IPS-NIHi7 (cell line): ENCODE results near the gene STARD5.

Experiments
- DNase-seq: peaks from one replicate; pipeline ENCODE4 v3.0.0; 2012; ENCODE audit warnings: mixed read lengths; ENCODE audit errors: extremely low spot score

STARD5 gene

GRCh38 chr15:81274931-81275707 lies 48.8 kb downstream of the STARD5 start:
- peak; percentile 84 for DNase-seq

GRCh38 chr15:81274255-81274654 lies 49.7 kb downstream of the STARD5 start:
- DNase-seq, result no peak

GRCh38 chr15:81273855-81274254 lies 50.1 kb downstream of the STARD5 start:
- no peak for DNase-seq

DNA sequence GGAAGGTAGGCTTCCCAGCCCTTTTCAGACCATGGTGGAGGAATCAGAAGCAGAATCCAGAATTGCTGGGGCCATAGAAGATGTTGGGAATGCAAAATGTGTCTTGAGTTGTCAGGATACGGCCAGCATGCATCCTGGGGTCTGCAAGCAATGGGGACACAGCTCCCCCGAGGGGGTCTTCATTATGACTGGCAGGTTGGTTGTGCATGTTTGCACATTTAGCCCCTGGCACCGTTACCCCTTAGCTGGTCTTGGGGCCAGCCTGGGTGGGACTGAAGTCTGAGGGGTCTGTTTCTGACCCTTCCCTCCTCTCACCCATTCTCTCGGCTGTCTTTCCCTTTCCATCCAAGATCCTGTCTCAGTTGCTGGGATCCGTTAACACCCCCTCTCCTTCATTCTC lies 50.7 kb downstream of the STARD5 start:
- DNase-seq, result no peak

DNA sequence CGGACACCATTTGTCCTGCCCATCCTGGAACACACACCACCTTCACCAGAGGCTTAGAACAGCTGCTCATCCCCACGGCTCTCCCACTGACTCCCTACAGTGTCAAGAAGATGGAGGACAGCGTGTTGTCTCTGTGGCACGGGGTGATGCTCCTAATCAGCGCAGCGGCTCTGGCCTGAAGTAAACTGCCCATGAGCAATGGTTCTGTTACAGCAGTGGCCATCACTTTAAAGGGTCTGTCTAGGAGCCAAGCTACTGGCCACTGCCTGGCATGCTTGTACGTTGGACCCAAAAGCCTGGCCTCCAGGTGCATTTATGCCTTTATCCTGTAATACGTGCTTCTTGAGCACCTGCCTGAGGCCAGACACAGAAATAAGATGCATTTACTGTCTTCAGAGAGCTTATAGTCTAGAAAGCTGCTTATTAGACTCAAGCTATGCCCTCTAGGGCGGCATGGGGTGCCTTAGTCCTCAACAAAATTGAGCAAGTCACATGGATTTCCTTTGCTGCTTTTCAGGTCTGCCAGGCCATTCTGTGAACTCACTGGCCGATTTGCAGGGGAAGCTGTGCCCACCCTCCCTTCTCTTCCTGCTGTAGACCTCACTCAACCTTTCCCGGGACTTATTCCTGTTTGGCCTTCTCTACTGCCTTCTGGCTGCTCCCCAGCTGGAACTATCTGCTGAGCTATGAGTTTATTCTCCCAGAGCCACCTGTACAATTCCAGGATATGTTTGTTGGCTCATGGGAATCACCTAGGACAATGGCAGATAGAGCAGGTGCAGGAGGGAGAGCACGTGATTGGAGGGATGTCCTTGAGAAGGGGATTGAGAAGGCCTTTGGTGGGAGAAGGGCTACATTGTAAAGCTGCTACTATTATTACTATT lies 51.9 kb downstream of the STARD5 start:
- DNase-seq, result no peak

- no peak for DNase-seq
Observed at GRCh38 chr15:81270781-81271491, 53.0 kb downstream of the STARD5 start.

GRCh38 chr15:81270188-81270587 lies 53.8 kb downstream of the STARD5 start:
- DNase-seq, result no peak

DNA sequence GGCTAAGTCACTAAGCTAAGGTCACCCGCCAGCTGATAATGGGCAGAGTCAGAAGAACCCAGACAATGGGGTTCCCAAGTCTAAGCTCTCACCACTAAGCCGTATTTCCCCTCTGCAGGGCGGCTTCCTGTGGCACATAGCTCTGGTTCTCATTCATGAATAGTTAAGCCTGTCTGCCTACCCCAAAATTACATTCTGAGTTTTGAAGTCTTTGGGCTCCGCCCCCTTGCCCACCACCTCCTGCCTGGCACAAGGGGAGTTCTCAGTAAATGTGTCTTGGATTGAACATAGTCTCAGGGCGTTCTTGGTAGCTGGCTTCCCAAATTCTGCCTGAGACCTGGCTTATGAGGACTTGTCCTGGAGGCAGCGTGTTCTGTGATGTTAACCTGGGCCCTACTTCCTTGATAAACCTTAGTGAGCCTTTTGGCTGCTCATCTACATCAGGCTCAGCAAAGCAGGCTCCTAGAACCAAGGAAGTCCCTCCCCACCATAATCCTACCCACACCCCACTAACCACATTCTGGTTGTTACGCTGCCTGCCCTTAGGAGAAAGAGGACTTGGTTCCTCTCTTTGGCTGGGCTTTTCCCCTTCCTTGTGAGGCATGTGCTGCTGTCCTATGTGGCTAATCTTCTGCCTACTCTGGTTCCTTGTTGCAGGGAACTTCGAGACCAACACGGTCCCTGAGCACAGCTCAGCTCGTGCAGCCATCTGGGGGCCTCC lies 54.9 kb downstream of the STARD5 start:
- DNase-seq, result no peak

DNA sequence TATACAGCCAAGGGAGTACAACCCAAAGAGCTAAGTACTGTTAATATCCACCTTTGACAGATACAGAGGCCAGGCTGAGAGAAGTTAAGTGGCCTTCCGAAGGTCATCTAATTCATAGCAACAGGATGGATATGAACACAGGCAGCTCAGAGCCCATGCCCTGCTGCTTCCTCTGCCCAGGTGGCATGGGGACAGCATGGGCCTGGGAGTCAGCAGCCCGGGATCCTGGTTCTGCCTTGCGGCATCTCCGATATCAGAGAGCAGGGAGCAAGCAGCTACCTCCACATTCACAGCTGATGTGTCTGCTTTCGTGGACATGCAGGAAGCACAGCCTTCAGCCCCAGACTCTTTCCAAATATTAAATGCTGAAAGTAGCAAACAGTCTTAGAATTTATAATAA lies 55.6 kb downstream of the STARD5 start:
- no peak for DNase-seq

DNA sequence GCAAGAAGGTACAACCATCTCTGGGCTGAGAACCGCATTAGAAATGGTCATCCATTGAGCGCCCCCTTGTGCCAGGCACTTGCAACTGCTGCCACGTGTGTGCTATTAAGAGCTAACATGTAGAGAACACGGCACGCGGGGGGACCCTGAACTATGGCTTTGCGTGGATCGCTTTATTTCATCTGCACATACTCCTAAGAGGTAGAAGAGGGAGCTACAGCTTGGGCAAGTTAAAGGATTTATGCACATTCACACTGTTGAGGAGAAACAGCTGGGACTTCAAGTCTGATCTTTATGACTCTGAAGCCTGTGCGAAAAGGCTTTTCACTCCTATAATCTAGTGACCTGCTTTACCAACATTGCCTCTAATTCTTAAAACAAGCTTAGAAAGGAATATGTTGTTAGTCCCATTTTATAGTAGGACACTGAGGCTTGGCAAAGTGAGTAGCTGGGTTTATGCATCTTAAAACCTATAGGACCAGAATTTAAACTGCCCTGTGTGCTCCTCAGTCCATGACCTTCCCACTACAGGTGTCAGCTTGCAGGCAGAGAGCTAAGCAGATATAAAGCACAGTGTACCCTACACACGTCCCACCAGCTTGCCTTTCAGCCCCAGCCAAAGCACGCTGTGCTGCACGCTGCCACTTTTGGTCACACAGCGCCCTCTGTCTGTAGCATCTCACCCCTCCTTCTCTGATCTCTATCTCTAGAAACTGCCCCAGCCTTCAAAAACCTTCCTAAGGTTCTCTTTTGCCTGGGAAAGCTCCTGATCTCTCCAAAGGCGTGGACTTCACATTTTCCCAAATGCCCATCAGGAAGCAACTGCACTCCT lies 57.8 kb downstream of the STARD5 start:
- peak; percentile 88 for DNase-seq

DNA sequence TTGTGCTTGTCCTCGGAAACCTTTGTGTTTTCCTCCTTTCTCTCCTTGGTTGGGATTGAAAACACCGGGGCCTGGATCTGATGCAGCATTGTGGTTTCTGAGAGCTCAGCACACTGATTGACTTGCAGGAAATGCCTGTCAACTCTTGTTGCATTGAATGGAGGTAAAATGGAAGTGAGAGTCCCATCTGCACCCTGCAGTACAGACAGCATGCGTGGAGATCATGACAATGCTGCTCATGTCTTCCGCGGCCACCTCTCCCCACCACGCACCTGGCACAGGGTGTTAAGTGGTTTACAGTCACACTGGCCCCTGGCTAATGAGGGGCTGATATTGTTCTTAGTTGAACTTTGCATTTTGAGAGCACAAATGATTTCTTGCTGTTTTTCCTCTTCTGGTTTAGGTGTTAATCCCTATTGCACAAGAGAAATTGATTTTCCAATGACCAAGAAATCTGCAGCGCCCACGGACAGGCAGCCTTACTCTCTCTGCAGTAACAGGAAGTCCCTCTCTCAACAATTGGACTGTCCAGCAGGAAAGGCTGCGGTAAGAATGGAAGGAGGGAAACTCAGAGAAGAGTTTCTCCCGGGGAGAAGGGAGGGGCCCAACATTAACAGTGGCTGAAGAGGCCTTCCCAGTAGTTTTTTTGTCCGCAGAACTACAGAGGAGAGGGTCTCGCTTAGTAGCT lies 58.5 kb downstream of the STARD5 start:
- no peak for DNase-seq

DNA sequence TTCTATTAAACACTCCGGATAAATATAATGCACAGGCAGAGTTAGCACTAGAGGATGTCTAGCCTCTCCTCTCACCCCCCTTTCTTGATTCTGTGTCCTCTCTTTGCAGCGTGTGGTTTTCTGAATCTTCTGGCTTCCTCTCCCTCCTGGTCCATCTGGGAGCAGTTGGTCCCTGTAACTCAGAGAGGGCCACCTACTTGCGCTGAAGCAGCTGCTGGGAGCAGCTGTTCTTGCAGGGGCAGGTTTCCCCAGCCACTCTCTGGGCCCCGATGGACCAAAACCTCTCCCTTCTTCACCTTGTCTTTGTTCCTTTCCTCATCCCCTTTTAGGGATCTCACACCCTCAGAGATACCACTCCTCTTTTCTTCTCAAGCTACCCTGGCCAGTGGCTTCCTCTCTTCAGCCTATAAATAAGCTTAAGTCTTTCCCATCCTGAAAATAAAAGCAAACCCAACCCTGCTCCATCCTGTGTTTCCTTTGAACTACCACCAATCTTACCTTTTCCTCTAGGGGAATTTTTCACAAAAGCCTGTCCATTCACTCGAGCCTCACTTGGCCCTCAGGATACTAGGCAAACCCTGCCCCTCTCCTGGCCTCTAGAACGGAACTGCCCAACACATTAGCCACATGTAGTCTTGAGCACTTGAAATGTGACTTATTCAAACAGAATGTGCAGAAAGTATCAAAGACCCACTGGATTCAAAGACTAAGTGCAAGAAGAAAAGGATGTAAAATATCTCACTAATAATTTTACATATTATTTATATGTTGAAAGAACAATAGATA lies 59.7 kb downstream of the STARD5 start:
- no peak for DNase-seq

DNA sequence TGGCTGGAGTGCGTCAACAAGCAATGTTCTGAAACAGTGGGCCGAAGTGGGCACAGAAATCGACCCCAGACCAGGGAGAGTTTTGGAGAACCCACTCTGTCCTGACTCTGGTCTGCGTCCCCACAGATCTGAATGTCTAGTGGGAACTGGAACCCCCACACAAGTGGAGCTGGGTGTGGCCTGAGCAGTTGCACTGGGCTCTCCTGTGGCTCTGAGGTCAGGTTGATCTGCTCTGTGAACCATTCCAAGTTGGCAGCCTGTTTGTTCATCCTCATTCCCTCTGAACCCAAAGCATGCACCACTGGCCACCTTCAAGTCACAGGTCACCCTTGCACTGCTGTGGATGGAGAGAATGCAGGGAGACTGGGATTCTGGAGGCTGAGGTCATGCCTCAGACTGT lies 60.5 kb downstream of the STARD5 start:
- no peak for DNase-seq

GRCh38 chr15:81261172-81261811 lies 62.6 kb downstream of the STARD5 start:
- DNase-seq, result no peak

DNA sequence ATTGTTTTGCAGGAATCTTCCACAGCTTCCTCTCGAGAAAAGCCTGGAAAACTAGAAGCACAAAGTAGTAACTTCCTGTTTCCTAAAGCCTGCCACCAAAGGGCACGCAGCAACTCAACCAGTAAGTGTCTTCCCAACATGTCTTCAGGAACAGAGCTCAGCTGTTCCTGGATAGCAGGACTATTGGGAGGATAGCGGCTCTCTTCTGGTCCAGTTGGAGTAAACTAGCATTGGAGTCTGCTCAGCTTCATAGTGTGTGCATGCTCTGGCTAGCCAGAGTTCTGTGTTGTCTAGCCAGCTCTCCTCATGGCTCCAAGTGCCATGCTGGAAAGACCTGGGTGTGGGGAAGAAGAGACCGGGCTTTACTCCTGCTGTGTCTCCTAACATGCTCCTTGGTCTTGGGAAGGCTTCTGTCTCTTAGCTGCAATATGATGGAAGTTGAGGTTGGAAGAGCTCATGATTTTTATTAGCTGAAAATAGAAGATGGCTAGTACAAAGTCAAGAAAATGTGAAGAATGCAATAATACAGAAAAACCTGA lies 64.1 kb downstream of the STARD5 start:
- no peak for DNase-seq
